Measurements from ENCODE around the gene TCIRG1. TPM values are rescaled to one million over a fixed set of nuclear protein-coding genes. Genes with fewer than 3 reads are reported as not detected.

Gene TCIRG1
- total RNA-seq, 4 donors from 2014 or later: 19.4 to 50.9 (median 41.2) TPM

GRCh38 chr11:68076371-68077042 is 37.7 kb downstream of the TCIRG1 start:
- Histone ChIP-seq H3K36me3 (peaks cover 9% of the 10 kb centered on the region), H3K27me3 (no peaks in the 10 kb centered on the region)

DNA sequence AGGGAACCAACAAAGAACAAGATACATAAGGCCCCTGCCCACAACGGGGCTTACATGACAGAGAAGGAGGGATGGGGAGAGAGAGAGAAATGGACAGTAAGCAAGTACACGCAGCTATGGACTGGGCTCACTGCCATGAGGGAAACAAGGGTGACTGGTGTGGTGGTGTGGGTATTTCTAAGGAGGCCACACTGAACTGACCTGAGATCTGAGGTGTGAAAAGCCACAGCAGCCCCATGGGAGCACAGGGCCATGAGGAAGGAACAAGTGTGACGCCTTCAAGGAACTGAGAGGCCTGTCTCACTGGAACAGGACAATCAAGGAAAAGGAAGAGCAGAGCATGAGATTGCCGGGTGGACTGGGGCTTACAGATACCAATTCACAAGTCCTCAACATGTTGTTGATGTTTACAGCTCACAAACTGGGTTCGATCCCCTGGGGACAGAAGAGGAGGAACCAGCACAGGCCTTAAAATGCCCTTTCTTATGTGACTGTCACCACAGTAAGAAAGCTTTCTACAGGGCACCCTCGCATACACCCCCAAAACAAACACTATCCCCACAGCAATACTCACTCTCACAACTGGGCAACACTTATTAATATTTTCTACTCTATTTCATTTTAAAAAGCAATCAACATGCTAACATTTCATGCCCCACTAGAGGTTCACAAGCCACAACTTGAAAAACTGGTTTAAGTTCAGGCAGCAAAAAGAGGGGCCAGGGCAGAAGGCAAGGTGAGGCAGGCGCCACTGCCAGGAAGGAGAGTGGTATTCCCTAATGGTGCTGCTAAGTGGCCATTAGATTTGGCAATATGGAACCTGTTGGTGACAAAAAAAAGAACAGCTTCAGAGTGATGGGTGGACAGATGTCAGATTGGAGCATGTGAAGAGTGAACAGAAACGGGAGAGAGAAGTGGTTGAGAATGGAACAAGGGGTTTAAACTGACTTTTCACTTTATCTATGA is 39.1 kb downstream of the TCIRG1 start:
- no peaks in the 10 kb centered on the region for H3K9me3 ChIP-seq
- peaks cover 5% of the 10 kb centered on the region for H3K4me1 ChIP-seq
- H3K36me3 ChIP-seq: peaks cover 9% of the 10 kb centered on the region
- WGBS: 78% methylated on average over 8 of the region's 8 CpGs
- DNase-seq (ENCODE audit: low spot score in 2 of 2): no peak
- H3K4me3 ChIP-seq: no peak overlapping the region
- no peaks in the 10 kb centered on the region for H3K27me3 ChIP-seq
- TF ChIP-seq POLR2AphosphoS5 (IDR thresholded peaks at IDR 0.05) (no peak), POLR2A (IDR thresholded peaks at IDR 0.05) (no peak), EP300 (IDR thresholded peaks at IDR 0.05) (no peak)
- TF ChIP-seq, protein P1, sequence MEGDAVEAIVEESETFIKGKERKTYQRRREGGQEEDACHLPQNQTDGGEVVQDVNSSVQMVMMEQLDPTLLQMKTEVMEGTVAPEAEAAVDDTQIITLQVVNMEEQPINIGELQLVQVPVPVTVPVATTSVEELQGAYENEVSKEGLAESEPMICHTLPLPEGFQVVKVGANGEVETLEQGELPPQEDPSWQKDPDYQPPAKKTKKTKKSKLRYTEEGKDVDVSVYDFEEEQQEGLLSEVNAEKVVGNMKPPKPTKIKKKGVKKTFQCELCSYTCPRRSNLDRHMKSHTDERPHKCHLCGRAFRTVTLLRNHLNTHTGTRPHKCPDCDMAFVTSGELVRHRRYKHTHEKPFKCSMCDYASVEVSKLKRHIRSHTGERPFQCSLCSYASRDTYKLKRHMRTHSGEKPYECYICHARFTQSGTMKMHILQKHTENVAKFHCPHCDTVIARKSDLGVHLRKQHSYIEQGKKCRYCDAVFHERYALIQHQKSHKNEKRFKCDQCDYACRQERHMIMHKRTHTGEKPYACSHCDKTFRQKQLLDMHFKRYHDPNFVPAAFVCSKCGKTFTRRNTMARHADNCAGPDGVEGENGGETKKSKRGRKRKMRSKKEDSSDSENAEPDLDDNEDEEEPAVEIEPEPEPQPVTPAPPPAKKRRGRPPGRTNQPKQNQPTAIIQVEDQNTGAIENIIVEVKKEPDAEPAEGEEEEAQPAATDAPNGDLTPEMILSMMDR (IDR thresholded peaks at IDR 0.05): no peak
- H3K27ac ChIP-seq: no peak overlapping the region

More at GRCh38 chr11:68076371-68077042, 37.7 kb downstream of the TCIRG1 start:
- WGBS: 87% methylated on average over 11 of the region's 11 CpGs
- H3K4me3 ChIP-seq: no peak overlapping the region
- TF ChIP-seq EP300 (IDR thresholded peaks at IDR 0.05): no peak
- TF ChIP-seq, protein P1 (IDR thresholded peaks at IDR 0.05): no peak
- no peak for TF ChIP-seq POLR2A (IDR thresholded peaks at IDR 0.05)
- no peak for TF ChIP-seq POLR2AphosphoS5 (IDR thresholded peaks at IDR 0.05)
- no peak for DNase-seq (ENCODE audit: low spot score in 2 of 2)
- no peaks in the 10 kb centered on the region for H3K9me3 ChIP-seq
- no peak overlapping the region for H3K27ac ChIP-seq
- peaks cover 5% of the 10 kb centered on the region for H3K4me1 ChIP-seq

DNA sequence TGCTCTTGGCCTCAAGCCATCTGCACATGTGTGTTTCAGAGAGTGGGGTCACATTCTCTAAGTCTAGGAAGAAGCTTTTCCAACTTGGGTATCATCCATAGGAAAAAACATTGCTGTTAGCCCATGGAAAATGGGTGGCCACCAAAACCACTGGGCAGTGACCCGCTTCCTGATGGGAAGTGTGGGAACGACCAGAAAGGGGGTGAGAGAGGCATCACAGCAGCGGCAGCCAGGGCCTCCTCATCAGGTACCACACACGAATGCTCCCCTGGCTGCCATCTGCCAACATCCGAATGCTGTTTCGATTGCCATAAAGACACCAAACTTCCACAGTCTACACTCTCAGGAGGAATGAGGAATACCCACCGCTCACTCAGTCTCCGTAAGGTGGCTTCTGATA is 42.0 kb downstream of the TCIRG1 start:
- no peak for TF ChIP-seq POLR2A (IDR thresholded peaks at IDR 0.05)
- TF ChIP-seq, protein P1 (IDR thresholded peaks at IDR 0.05): no peak
- no peak for TF ChIP-seq EP300 (IDR thresholded peaks at IDR 0.05)
- no peak for TF ChIP-seq POLR2AphosphoS5 (IDR thresholded peaks at IDR 0.05)
- peaks cover 5% of the 10 kb centered on the region for H3K4me1 ChIP-seq
- DNase-seq (ENCODE audit: low spot score in 2 of 2): no peak
- no peaks in the 10 kb centered on the region for H3K27me3 ChIP-seq
- no peak overlapping the region for H3K4me3 ChIP-seq
- WGBS: 94% methylated on average over 7 of the region's 8 CpGs
- no peak overlapping the region for H3K27ac ChIP-seq
- no peaks in the 10 kb centered on the region for H3K9me3 ChIP-seq
- H3K36me3 ChIP-seq: peaks cover 5% of the 10 kb centered on the region

DNA sequence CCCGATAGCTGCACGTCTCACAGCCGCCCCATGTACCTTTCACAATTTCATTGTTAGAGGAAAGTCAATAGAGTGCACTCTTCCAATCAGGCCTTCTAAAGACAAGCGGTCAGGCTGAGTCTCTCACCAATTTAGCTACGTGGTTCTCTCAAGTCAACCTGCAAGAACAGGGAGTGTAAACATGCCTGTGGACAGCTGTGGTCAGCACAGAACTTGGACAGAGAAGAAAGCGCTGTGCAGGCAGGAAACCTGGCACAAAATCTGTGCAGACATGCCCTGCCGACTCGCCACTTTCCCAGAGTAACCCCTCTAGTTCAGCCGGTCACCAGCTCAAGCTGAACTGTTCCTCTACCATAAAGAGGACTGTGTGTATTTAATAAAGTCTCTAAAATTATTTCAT is 42.9 kb downstream of the TCIRG1 start:
- Histone ChIP-seq H3K36me3 (peaks cover 5% of the 10 kb centered on the region), H3K27ac (no peak overlapping the region), H3K4me1 (peaks cover 5% of the 10 kb centered on the region), H3K9me3 (no peaks in the 10 kb centered on the region), H3K27me3 (no peaks in the 10 kb centered on the region), H3K4me3 (no peak overlapping the region)
- 86% methylated on average over 9 of the region's 9 CpGs for WGBS
- DNase-seq (ENCODE audit: low spot score in 2 of 2): no peak
- TF ChIP-seq, protein P1 (IDR thresholded peaks at IDR 0.05): no peak
- TF ChIP-seq POLR2AphosphoS5 (IDR thresholded peaks at IDR 0.05) (no peak), EP300 (IDR thresholded peaks at IDR 0.05) (no peak), POLR2A (IDR thresholded peaks at IDR 0.05) (no peak)

DNA sequence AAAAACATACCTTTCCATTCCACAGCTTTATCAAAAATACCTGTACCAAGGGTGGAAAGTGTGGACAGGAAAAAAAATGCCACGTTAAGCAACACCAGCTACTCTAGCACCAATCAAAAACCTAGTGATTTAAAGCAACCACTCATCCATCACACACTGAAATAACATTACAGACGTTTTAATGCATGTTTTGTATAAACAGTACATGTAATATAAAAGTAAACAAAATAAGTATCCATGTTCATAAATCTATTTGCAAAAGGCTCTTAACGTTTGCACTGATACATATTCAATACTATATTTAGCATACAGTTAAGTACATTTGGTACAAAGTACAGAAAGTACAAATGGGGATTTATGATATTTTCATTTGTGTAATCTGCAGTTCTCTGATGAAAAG is 43.7 kb downstream of the TCIRG1 start:
- no peak for DNase-seq (ENCODE audit: low spot score in 2 of 2)
- WGBS: 62% methylated on average over 3 of the region's 3 CpGs
- Histone ChIP-seq H3K4me3 (no peak overlapping the region), H3K36me3 (peaks cover 5% of the 10 kb centered on the region), H3K9me3 (no peaks in the 10 kb centered on the region), H3K27me3 (no peaks in the 10 kb centered on the region), H3K27ac (no peak overlapping the region), H3K4me1 (peaks cover 5% of the 10 kb centered on the region)
- TF ChIP-seq EP300 (IDR thresholded peaks at IDR 0.05): no peak

Data from suprapubic skin (tissue), 4 donors.